Measurements from ENCODE around the gene HJV. TPM values are rescaled to one million over a fixed set of nuclear protein-coding genes. Genes with fewer than 3 reads are reported as not detected.

The HJV gene
- total and polyA plus RNA-seq, 2 of the 13 experiments (the other 11 are each of a cell fraction or from before 2014, with no cell fraction given), result 0.18 TPM; not detected in 1

DNA sequence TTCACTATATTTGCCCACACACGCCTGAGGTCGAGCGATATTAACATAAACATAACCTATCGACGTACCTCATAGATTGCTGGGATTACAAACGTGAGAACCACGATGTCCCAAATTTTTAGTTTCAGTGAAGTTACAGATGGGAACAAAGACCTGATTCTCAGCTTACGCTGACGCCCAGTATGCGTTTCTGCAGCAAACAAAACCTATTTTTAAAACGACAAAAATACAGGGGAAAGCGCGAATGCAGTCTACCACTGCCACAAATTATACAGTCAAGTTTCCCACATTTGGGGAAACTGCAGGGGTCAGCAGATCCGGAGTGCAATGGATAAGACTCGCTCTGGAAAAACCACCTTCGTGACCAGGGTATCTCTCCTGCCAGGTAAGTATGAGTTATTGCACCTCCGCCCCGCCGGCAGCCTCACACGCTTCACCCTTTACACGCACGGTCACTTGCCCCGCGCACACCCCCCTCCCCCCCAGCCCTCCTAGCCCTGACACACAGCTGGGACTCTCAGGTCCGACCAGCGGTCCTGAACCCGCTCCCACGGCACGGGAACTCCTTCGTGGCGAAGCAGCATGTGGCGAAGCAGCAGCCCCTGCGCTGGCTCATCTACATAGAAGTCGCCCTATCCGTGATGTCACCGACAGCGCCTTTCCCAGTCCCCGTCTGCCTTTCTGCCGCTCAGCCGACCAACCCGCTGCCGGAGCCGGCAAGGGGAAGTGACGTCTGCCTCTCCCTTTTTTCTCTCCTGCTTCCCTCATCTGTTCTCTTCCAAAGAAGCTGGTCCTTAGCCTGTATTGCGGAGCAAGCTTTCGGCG, 30.5 kb upstream of the HJV start (continued):
- TF ChIP-seq, protein P1, sequence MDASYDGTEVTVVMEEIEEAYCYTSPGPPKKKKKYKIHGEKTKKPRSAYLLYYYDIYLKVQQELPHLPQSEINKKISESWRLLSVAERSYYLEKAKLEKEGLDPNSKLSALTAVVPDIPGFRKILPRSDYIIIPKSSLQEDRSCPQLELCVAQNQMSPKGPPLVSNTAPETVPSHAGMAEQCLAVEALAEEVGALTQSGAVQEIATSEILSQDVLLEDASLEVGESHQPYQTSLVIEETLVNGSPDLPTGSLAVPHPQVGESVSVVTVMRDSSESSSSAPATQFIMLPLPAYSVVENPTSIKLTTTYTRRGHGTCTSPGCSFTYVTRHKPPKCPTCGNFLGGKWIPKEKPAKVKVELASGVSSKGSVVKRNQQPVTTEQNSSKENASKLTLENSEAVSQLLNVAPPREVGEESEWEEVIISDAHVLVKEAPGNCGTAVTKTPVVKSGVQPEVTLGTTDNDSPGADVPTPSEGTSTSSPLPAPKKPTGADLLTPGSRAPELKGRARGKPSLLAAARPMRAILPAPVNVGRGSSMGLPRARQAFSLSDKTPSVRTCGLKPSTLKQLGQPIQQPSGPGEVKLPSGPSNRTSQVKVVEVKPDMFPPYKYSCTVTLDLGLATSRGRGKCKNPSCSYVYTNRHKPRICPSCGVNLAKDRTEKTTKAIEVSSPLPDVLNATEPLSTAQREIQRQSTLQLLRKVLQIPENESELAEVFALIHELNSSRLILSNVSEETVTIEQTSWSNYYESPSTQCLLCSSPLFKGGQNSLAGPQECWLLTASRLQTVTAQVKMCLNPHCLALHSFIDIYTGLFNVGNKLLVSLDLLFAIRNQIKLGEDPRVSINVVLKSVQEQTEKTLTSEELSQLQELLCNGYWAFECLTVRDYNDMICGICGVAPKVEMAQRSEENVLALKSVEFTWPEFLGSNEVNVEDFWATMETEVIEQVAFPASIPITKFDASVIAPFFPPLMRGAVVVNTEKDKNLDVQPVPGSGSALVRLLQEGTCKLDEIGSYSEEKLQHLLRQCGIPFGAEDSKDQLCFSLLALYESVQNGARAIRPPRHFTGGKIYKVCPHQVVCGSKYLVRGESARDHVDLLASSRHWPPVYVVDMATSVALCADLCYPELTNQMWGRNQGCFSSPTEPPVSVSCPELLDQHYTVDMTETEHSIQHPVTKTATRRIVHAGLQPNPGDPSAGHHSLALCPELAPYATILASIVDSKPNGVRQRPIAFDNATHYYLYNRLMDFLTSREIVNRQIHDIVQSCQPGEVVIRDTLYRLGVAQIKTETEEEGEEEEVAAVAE (CRISPR knock-in tag; IDR thresholded peaks at IDR 0.05; ENCODE audit: borderline replicate concordance), result peak; percentile 88; the same call in 1 of the 2 replicates
- TF ChIP-seq BORCS8-MEF2B (CRISPR knock-in tag; IDR thresholded peaks at IDR 0.05) (peak; percentile 97), POLR2G (IDR thresholded peaks at IDR 0.05; ENCODE audit: low read depth, low read length) (peak; percentile 100), SIX1 (CRISPR knock-in tag; IDR thresholded peaks at IDR 0.05; ENCODE audit: borderline replicate concordance) (peak; percentile 84), FOSL2 (CRISPR knock-in tag; IDR thresholded peaks at IDR 0.05) (peak; percentile 63), GATAD1 (CRISPR knock-in tag; IDR thresholded peaks at IDR 0.05) (peak; percentile 68), ZMYM4 (CRISPR knock-in tag; IDR thresholded peaks at IDR 0.05) (peak; percentile 79), ETV6 (CRISPR knock-in tag; conservative IDR thresholded peaks at IDR 0.05) (peak; percentile 86), BHLHE40 (IDR thresholded peaks at IDR 0.05; ENCODE audit: low read length) (peak; percentile 56; the same call in 1 of the 2 replicates), RXRA (CRISPR knock-in tag; IDR thresholded peaks at IDR 0.05) (peak; percentile 66), U2AF1 (optimal IDR thresholded peaks at IDR 0.05; ENCODE audit: low read depth, low read length) (peak; percentile 72), ARID2 (CRISPR knock-in tag; IDR thresholded peaks at IDR 0.05; ENCODE audit: borderline replicate concordance) (peak; percentile 86), MED1 (CRISPR knock-in tag; IDR thresholded peaks at IDR 0.05) (peak; percentile 97), CBFB (CRISPR knock-in tag; IDR thresholded peaks at IDR 0.05) (peak; percentile 96), ZNF160 (CRISPR knock-in tag; IDR thresholded peaks at IDR 0.05) (peak; percentile 90; the same call in 1 of the 2 replicates), SIN3B (IDR thresholded peaks at IDR 0.05; ENCODE audit: low read length) (peak; percentile 73; the same call in 1 of the 2 replicates)
- TF ChIP-seq, protein P2, sequence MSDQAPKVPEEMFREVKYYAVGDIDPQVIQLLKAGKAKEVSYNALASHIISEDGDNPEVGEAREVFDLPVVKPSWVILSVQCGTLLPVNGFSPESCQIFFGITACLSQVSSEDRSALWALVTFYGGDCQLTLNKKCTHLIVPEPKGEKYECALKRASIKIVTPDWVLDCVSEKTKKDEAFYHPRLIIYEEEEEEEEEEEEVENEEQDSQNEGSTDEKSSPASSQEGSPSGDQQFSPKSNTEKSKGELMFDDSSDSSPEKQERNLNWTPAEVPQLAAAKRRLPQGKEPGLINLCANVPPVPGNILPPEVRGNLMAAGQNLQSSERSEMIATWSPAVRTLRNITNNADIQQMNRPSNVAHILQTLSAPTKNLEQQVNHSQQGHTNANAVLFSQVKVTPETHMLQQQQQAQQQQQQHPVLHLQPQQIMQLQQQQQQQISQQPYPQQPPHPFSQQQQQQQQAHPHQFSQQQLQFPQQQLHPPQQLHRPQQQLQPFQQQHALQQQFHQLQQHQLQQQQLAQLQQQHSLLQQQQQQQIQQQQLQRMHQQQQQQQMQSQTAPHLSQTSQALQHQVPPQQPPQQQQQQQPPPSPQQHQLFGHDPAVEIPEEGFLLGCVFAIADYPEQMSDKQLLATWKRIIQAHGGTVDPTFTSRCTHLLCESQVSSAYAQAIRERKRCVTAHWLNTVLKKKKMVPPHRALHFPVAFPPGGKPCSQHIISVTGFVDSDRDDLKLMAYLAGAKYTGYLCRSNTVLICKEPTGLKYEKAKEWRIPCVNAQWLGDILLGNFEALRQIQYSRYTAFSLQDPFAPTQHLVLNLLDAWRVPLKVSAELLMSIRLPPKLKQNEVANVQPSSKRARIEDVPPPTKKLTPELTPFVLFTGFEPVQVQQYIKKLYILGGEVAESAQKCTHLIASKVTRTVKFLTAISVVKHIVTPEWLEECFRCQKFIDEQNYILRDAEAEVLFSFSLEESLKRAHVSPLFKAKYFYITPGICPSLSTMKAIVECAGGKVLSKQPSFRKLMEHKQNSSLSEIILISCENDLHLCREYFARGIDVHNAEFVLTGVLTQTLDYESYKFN (CRISPR knock-in tag; conservative IDR thresholded peaks at IDR 0.05), result peak; percentile 53; the same call in 1 of the 2 replicates
- TF ChIP-seq, protein P3, sequence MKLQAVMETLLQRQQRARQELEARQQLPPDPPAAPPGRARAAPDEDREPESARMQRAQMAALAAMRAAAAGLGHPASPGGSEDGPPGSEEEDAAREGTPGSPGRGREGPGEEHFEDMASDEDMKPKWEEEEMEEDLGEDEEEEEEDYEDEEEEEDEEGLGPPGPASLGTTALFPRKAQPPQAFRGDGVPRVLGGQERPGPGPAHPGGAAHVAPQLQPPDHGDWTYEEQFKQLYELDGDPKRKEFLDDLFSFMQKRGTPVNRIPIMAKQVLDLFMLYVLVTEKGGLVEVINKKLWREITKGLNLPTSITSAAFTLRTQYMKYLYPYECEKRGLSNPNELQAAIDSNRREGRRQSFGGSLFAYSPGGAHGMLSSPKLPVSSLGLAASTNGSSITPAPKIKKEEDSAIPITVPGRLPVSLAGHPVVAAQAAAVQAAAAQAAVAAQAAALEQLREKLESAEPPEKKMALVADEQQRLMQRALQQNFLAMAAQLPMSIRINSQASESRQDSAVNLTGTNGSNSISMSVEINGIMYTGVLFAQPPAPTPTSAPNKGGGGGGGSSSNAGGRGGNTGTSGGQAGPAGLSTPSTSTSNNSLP (IDR thresholded peaks at IDR 0.05; ENCODE audit: low read depth, low read length), result 0 out of 2 replicates have a peak, but pooled peaks have one; percentile 19
- TF ChIP-seq, protein P4, sequence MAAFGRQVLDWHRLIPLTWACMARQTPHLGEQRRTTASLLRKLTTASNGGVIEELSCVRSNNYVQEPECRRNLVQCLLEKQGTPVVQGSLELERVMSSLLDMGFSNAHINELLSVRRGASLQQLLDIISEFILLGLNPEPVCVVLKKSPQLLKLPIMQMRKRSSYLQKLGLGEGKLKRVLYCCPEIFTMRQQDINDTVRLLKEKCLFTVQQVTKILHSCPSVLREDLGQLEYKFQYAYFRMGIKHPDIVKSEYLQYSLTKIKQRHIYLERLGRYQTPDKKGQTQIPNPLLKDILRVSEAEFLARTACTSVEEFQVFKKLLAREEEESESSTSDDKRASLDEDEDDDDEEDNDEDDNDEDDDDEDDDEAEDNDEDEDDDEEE (CRISPR knock-in tag; IDR thresholded peaks at IDR 0.05), result peak; percentile 31; the same call in 1 of the 2 replicates
